ENCODE results near the gene ZNF41.
"Not testable (repeated sequence)": the region's sequence is repeated elsewhere in the genome, so short reads cannot be mapped to it uniquely, and the experiment has no call there.

ZNF41 gene

DNA sequence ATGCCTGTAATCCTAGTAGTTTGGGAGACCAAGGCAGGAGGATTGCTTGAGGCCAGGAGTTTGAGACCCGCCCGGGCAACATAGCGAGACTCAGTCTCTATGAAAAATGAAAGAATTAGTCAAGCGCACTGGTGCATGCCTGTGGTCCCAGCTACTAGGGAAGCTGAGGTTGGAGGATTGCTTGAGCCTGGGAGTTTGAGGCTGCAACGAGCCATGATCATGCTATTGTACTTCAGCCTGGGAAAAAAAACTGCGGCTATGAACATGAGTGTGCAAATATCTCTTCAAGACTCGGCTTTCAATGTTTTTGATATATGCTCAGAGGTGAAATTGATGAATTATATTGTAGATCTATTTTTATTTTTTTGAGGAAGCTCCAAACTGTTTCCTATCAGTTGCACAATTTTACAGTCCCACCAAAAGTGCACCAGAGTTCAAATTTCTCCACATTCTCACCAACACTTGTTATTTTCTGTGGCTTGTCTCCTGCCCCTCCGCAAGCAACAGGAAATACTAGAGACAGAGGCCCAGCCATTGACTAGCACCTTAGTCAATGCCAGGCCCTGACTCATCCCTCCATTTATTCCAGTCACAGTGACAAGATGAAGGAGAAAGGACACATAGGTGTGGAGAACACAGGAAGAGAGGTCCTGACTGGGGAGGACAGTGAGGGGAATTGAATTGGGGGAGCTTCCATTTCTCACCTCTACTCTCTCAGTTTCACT, 33.1 kb upstream of the ZNF41 start:
- TF ChIP-seq, protein P1, sequence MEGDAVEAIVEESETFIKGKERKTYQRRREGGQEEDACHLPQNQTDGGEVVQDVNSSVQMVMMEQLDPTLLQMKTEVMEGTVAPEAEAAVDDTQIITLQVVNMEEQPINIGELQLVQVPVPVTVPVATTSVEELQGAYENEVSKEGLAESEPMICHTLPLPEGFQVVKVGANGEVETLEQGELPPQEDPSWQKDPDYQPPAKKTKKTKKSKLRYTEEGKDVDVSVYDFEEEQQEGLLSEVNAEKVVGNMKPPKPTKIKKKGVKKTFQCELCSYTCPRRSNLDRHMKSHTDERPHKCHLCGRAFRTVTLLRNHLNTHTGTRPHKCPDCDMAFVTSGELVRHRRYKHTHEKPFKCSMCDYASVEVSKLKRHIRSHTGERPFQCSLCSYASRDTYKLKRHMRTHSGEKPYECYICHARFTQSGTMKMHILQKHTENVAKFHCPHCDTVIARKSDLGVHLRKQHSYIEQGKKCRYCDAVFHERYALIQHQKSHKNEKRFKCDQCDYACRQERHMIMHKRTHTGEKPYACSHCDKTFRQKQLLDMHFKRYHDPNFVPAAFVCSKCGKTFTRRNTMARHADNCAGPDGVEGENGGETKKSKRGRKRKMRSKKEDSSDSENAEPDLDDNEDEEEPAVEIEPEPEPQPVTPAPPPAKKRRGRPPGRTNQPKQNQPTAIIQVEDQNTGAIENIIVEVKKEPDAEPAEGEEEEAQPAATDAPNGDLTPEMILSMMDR (IDR thresholded peaks at IDR 0.05; ENCODE audit: insufficient read depth, low read length, missing control alignments) = no peak
- no peak overlapping the region for H3K4me3 ChIP-seq (ENCODE audit: low read depth, low read length)
- DNase-seq (ENCODE audit: low read depth, low spot score) = no peak
- ChIA-PET CTCF (interaction anchor here (1.2 to 4.4 kb wide), 5 partner anchors 8 to 324 kb away, joined by 3 to 23 read pairs (median 13); no protein-coding TSS in a partner anchor), POLR2A (interaction anchor here (1.5 kb wide), 1 partner anchor 10 kb away, joined by 6 read pairs; no protein-coding TSS in a partner anchor)

DNA sequence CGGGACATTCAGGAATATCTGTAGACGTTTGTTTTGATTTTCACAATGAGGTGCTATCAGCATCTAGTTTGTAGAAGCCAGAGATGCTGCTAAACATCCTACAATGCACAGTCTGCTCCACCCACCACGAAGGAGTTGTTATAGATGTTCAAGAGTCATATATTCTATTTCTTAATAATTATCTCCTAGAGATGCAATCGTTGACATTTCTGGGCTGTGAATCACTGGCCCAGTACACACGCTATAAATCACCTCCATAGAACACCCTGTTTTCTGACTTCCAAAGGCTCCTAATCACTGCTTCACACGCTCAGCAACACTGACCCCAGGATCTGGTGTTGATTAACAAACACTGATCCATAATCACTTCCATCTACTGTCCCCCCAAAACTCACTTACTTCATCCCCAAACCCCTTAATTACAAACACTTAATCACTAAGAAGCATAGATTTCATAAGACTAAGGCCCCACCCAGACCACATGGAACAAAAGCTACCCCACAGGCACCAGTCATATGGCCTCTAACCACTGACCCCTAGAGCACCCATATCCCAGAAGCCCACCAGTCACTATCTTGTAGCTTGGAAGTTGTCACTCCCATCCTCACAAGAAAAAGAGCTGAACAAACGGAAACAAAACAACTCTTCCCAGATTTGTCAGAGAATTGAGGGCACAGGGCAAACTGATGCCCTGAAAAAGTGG, 31.7 kb upstream of the ZNF41 start:
- no peak for DNase-seq (ENCODE audit: low read depth, low spot score)
- TF ChIP-seq, protein P1 (IDR thresholded peaks at IDR 0.05; ENCODE audit: insufficient read depth, low read length, missing control alignments) = no peak
- CTCF ChIA-PET = interaction anchor here (1.2 to 4.4 kb wide), 7 partner anchors 8 to 323 kb away, joined by 3 to 23 read pairs (median 12); no protein-coding TSS in a partner anchor
- H3K4me3 ChIP-seq (ENCODE audit: low read depth, low read length) = no peak overlapping the region
- POLR2A ChIA-PET = no interaction called here

DNA sequence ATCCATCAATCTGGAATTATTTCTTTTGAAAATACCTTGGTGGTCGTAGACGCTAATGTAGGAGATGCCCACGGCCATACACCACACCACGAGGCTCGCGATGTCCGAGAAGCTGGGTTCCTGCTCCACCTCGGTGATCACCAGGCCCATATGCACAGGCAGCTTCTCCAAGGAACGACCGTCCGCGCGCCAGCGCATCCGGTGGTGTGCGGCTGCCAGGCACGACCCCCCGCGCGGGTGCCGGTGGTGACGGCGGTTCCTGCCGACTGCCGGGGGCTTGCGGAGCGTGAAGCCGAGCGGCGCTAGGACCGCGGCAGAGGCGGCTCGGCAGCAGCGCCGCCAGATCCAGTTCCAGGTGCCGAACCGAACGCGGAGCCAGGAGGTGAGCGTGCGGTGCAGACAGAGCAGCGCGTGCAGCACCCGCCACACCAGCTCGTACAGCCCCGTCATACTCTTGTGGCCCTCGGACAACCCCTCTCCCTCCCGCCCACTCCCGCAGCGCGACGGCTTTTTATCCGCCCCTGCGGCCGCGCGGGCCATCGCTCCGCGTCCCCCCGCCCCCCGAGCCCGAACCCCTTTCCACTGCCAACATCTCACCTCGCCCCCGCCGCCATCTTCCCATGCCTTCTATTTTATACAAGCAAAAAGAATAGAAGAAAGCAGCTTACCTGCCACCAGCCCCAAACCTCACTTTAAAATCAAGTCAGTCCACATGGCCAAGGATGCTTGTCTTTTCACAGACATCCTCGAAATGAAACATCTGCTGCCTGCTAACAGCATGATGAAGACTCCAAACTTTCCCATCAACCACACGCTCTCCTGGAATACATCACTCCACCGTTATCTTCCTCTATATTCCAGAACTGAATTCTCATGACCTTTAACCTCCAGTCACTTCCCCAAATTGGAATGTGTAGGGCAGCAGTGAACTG, 30.3 kb upstream of the ZNF41 start:
- POLR2A ChIA-PET; DNase-seq (ENCODE audit: low read depth, low spot score): not testable (repeated sequence)
- CTCF ChIA-PET = interaction anchor here (0.7 to 4.4 kb wide), 4 partner anchors 10 to 13 kb away, joined by 3 to 23 read pairs (median 8); no protein-coding TSS in a partner anchor
- H3K4me3 ChIP-seq (ENCODE audit: low read depth, low read length) = peak overlapping the region; percentile 46

DNA sequence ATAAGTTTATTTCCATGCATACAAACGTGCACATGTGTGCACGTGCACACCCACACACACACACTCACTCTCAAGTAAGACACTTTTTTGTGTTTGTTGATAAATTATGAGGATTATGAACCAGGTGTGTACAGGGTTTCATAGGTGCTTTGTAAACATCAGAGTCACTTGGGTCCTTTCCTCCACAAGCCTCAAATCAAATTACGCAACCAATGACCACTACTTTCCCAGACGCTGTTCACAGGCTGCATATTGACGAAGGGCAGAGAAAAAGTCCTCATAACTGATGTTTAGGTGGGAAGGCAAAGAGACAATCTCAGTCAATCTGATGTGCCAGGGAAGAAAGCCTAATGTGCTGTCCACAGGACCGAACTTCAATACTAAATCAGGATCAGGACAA, 29.4 kb upstream of the ZNF41 start:
- CTCF ChIA-PET; DNase-seq (ENCODE audit: low read depth, low spot score); POLR2A ChIA-PET; H3K4me3 ChIP-seq (ENCODE audit: low read depth, low read length): not testable (repeated sequence)

DNA sequence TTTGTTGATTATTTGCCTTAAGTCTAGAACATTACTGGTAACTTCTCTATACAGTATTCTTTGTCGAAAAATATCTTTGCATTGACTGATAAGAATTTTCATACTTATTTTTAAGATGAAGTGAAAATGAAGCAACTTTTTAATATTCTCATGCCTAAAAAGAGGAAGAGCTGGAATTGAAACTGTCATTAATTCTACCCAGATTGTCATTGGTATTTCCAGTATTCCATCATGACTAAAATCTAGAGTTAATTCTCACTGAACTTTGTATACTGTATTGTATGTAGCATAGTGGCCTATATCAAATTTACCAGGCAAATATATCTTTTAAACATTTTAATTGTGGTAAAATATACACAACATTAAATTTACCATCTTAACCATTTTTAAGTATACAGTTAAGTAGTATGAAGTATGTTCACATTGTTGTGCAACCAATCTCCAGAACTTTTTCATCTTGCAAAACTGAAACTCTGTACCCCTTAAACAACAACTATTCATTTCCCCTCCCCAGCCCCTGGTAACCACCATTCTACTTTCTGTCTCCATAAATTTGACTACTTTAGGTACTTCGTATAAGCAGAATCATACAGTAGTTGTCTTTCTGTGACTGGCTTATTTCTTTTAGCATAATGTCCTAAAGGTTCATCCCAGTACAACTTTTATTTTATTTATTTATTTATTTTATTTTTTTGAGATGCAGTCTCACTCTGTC, 24.3 kb upstream of the ZNF41 start:
- ChIA-PET POLR2A (no interaction called here), CTCF (interaction anchor here (1.2 to 2.8 kb wide), 2 partner anchors 16 kb away, joined by 6 to 11 read pairs; no protein-coding TSS in a partner anchor)
- no peak for DNase-seq (ENCODE audit: low read depth, low spot score)
- TF ChIP-seq, protein P1 (IDR thresholded peaks at IDR 0.05; ENCODE audit: insufficient read depth, low read length, missing control alignments) = no peak
- no peak overlapping the region for H3K4me3 ChIP-seq (ENCODE audit: low read depth, low read length)

DNA sequence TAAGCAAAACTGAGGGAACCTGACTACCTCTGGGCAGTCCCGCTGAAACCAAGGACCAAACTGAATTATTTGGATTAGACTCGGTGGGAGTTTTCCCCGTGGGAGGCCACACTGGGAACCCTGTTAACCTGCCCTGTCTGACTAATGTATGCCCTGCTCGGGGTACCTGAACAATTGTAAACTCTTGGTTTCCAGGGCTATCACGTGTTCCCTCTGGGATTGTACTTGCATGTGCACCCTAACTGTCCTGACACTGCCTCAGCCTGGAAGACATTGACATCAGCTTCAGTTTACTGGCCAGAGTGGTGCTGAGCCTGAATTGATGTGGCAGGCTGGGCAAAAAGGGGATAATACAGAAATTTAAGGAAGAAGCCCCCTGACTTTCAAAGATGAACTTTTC, 20.1 kb upstream of the ZNF41 start:
- TF ChIP-seq, protein P1 (IDR thresholded peaks at IDR 0.05; ENCODE audit: insufficient read depth, low read length, missing control alignments) = no peak
- H3K4me3 ChIP-seq (ENCODE audit: low read depth, low read length) = no peak overlapping the region
- ChIA-PET CTCF (interaction anchor here (0.6 to 3.7 kb wide), 2 partner anchors 11 to 20 kb away, joined by 3 to 38 read pairs; no protein-coding TSS in a partner anchor), POLR2A (no interaction called here)
- no peak for DNase-seq (ENCODE audit: low read depth, low spot score)
